ENCODE results near the gene ATP10A.

ATP10A gene

DNA sequence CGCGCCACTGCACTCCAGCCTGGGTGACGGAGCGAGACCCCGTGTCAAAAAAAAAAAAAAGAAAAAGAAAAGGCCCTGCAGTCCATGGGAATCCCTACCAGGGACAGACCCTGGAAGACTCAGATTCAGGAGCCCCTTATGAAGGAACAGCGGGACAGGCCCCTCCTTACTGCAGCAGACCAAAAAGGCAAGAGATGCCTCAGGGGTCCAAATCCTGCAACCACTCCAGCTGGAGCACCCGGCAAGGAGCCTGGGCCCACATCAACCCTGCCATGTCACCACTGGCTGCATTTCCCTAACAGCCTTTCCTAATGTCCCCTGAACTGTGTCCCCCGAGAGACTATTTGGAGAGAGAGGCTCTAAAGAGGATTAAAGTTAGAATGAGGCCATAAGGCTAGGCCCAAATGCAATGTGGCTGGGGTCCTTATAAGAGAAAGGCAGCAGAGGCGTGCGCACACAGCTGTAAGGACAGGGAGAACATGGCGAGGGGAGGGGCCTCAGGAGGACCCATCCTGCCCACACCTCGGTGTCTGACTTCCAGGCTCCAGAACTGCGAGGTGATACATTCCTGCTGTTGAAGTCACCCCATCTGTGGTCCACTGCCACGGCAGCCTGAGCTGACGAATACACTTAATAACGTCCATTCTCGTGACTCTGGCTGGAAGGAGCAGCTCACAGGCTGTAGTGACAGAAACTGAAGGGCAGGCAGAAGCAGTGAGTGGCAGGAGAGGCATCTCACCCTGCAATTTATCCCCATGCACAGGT is 78.1 kb downstream of the ATP10A start:
- DNase-seq (ENCODE audit: insufficient read length, low spot score) (no peak), FAIRE-seq (no peak)
- TF ChIP-seq TAF1 (IDR thresholded peaks at IDR 0.05; ENCODE audit: low read depth, low read length): no peak
- TF ChIP-seq POLR2A (IDR thresholded peaks at IDR 0.05; ENCODE audit: low read depth, low read length): no peak
- TF ChIP-seq POLR2AphosphoS5 (IDR thresholded peaks at IDR 0.05; ENCODE audit: low read depth, low read length): no peak
- no peak for TF ChIP-seq SPI1 (IDR thresholded peaks at IDR 0.05; ENCODE audit: low read depth, low read length)
- TF ChIP-seq POU2F2 (IDR thresholded peaks at IDR 0.05; ENCODE audit: low read depth, low read length): no peak

DNA sequence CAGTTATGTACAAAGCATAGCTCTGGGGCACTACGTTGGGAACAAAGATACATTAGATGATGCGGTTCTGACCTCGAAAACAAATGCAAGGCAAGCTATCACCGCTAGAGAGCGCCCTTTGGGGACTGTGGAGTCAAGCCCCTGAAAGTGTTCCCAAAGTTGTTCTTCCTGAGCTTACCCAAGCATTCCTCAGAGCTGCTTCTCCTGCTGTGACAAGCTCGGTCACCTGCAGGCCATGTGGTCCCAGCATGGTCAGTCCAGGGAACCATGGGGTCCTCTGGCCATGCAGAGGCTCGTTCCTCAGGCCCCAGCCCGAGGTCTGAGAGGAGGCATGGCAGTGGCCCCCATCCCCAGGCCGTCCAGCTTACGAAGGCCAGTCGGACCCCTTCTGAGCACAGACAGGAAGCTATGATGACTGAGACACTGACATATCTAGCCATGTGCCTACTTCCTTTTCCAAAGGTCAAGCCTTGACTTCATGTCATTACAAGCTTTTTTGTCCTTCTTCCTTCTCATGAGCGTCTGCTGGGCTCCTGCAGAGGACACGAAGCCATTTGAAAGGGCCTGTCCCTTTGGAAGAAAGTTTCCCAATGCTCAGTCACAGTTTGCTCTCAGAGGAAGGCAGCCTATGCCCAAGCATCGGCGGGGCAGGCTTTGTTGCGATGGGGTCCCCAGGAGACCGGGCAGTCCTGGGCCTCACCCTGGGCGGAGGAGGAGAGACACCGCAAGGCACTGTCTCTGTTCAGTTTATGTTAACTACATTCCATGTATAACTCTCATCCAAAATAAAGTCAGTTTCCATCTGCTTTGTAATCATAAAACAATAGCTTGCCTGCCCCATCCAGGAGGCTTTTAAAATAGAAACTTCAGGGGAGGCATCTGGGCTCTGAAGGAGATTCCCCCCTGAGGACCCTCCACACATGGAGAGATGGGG is 79.3 kb downstream of the ATP10A start:
- FAIRE-seq (no peak), DNase-seq (ENCODE audit: insufficient read length, low spot score) (no peak)
- TF ChIP-seq POU2F2 (IDR thresholded peaks at IDR 0.05; ENCODE audit: low read depth, low read length) (no peak), POLR2A (IDR thresholded peaks at IDR 0.05; ENCODE audit: low read depth, low read length) (no peak), SPI1 (IDR thresholded peaks at IDR 0.05; ENCODE audit: low read depth, low read length) (no peak), TAF1 (IDR thresholded peaks at IDR 0.05; ENCODE audit: low read depth, low read length) (no peak), PAX5 (IDR thresholded peaks at IDR 0.05; ENCODE audit: insufficient read depth, low read length, severe bottlenecking) (no peak), POLR2AphosphoS5 (IDR thresholded peaks at IDR 0.05; ENCODE audit: low read depth, low read length) (no peak)

DNA sequence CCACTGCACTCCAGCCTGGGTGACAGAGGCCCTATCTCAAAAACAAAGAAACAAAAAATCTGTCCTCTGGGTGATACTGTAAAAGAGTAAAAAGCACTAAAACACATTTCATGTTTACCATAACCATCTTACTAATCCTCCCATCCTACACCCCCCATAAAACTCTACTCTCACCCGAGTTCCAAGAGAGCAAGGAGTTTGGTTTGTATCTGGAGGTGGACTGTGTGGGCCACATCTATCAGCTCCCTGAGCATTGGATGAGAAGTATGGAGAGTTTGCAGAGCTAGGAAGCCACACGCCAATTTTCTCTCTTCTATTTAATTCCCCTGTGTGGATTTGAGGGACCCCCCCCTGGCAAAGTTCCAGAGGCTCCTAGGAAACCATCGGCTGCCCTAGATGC is 80.0 kb downstream of the ATP10A start:
- FAIRE-seq: no peak
- DNase-seq (ENCODE audit: insufficient read length, low spot score): no peak
- TF ChIP-seq SPI1 (IDR thresholded peaks at IDR 0.05; ENCODE audit: low read depth, low read length): no peak
- TF ChIP-seq POU2F2 (IDR thresholded peaks at IDR 0.05; ENCODE audit: low read depth, low read length): no peak
- no peak for TF ChIP-seq POLR2A (IDR thresholded peaks at IDR 0.05; ENCODE audit: low read depth, low read length)
- no peak for TF ChIP-seq PAX5 (IDR thresholded peaks at IDR 0.05; ENCODE audit: insufficient read depth, low read length, severe bottlenecking)
- no peak for TF ChIP-seq POLR2AphosphoS5 (IDR thresholded peaks at IDR 0.05; ENCODE audit: low read depth, low read length)
- TF ChIP-seq TAF1 (IDR thresholded peaks at IDR 0.05; ENCODE audit: low read depth, low read length): no peak

DNA sequence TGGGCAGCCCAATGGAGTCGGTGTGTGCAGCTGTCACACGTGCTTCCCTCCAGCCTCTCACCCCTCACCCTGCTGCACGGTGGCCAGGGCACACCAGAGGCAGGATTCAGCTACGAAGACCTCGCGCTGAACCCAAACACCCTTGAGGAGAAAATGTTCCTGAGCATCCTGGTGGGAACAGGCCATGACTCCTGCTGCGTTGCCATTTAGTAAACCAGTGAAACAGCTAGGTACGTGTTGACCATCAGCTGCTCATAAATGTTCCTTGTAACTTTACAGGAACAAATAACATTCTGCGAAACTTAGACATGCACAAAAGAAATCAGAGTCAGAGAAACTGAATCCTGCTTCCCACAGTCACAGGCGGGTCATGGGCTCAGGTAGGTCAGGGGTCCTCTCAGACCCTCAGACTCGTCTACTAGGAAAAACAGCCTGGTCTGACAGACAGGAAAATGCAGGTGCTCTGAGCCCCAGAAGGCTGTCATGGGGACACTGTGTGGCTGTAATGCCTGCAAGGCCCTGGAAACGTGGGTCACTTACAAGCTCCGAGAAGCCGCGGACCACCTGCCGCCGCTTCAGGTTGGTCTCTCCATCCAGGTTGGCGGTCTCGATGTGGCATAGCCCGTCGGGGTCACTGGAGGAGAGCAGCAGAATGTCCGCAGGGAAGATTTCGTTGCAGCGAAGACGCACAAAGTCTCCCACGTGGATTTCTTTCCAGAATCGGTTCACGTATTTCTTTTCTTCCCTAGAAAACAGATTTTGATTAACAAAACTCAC is 82.5 kb downstream of the ATP10A start:
- no peak for TF ChIP-seq POLR2A (IDR thresholded peaks at IDR 0.05; ENCODE audit: low read depth, low read length)
- no peak for TF ChIP-seq SPI1 (IDR thresholded peaks at IDR 0.05; ENCODE audit: low read depth, low read length)
- no peak for TF ChIP-seq PAX5 (IDR thresholded peaks at IDR 0.05; ENCODE audit: insufficient read depth, low read length, severe bottlenecking)
- TF ChIP-seq TAF1 (IDR thresholded peaks at IDR 0.05; ENCODE audit: low read depth, low read length): no peak
- no peak for TF ChIP-seq POLR2AphosphoS5 (IDR thresholded peaks at IDR 0.05; ENCODE audit: low read depth, low read length)
- no peak for TF ChIP-seq POU2F2 (IDR thresholded peaks at IDR 0.05; ENCODE audit: low read depth, low read length)
- FAIRE-seq (no peak), DNase-seq (ENCODE audit: insufficient read length, low spot score) (no peak)

DNA sequence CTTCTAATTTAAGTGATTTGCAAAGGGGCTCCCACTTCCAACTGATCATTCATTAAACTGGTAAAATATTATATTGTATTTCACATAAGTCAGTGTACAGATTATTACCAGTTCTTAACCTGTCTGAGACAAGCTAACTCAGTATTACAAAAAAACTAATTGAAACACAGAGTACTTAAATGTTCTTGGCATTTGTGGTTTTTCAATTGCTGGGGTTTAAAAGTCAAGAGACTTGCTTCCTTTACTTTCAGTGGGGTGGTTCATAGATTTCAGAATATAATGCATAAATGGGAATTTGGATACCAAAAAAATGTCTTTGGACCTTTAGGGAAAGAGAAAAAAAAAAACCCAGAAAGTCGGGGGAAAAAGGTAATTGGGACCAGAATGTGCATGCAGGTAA is 85.0 kb downstream of the ATP10A start:
- TF ChIP-seq POU2F2 (IDR thresholded peaks at IDR 0.05; ENCODE audit: low read depth, low read length): no peak
- TF ChIP-seq PAX5 (IDR thresholded peaks at IDR 0.05; ENCODE audit: insufficient read depth, low read length, severe bottlenecking): no peak
- no peak for TF ChIP-seq POLR2A (IDR thresholded peaks at IDR 0.05; ENCODE audit: low read depth, low read length)
- TF ChIP-seq POLR2AphosphoS5 (IDR thresholded peaks at IDR 0.05; ENCODE audit: low read depth, low read length): no peak
- no peak for TF ChIP-seq SPI1 (IDR thresholded peaks at IDR 0.05; ENCODE audit: low read depth, low read length)
- TF ChIP-seq TAF1 (IDR thresholded peaks at IDR 0.05; ENCODE audit: low read depth, low read length): no peak
- FAIRE-seq (no peak), DNase-seq (ENCODE audit: insufficient read length, low spot score) (no peak)

DNA sequence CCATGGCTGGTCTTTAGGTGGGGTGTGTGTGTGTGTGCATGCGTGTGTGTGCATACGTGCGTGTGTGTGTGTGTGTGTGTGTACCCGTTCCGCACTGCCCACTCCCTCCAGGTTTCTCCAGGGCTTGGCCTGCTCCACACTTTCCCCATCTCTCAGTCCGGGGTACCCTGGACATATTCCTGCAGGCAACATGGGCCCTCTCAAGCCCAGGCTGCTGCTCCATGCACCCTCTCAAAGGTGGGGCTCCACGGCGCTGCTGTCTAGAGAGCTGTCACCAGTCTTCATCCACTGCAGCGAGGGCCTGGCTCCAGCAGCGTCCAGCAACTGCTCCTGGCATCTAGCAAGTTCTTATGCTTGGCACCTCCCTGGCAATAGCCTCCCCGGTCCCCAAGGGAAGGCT is 86.1 kb downstream of the ATP10A start:
- FAIRE-seq: no peak
- DNase-seq (ENCODE audit: insufficient read length, low spot score): no peak
- TF ChIP-seq TAF1 (IDR thresholded peaks at IDR 0.05; ENCODE audit: low read depth, low read length): no peak
- no peak for TF ChIP-seq SPI1 (IDR thresholded peaks at IDR 0.05; ENCODE audit: low read depth, low read length)
- TF ChIP-seq POLR2AphosphoS5 (IDR thresholded peaks at IDR 0.05; ENCODE audit: low read depth, low read length): no peak
- TF ChIP-seq POLR2A (IDR thresholded peaks at IDR 0.05; ENCODE audit: low read depth, low read length): no peak
- no peak for TF ChIP-seq PAX5 (IDR thresholded peaks at IDR 0.05; ENCODE audit: insufficient read depth, low read length, severe bottlenecking)
- TF ChIP-seq POU2F2 (IDR thresholded peaks at IDR 0.05; ENCODE audit: low read depth, low read length): no peak

DNA sequence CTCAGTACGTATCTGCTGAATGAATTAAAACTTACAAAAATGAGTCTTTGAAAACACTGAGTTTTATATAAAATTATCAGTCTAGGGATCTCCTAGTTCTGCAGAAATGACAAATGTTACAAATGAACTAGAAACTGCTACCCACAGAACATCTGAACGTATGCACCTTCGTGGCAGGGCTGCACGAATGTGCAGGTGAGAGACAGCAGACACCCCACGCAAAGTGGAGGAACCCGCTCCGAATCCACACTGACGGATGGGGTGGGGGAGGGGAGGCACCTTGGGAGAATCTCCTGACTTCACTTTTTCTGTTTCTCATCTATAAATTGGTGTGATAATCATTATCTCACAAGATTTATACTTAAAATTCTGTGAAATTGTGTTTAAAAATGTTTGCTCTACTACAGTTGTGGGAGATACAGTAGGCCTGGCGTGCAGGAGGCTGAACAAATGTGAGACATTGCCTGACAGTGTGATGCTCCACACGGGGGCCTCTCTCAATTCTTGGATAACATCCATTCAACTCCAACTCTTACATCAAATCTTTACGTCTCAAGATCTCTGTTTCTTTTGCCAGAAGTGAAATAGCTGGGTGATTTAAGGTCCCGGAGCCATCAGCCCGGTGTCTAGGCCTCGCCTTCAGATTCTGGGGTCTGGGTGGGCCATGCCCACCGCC is 86.9 kb downstream of the ATP10A start:
- TF ChIP-seq POU2F2 (IDR thresholded peaks at IDR 0.05; ENCODE audit: low read depth, low read length) (no peak), TAF1 (IDR thresholded peaks at IDR 0.05; ENCODE audit: low read depth, low read length) (no peak)
- DNase-seq (ENCODE audit: insufficient read length, low spot score) (no peak), FAIRE-seq (no peak)

DNA sequence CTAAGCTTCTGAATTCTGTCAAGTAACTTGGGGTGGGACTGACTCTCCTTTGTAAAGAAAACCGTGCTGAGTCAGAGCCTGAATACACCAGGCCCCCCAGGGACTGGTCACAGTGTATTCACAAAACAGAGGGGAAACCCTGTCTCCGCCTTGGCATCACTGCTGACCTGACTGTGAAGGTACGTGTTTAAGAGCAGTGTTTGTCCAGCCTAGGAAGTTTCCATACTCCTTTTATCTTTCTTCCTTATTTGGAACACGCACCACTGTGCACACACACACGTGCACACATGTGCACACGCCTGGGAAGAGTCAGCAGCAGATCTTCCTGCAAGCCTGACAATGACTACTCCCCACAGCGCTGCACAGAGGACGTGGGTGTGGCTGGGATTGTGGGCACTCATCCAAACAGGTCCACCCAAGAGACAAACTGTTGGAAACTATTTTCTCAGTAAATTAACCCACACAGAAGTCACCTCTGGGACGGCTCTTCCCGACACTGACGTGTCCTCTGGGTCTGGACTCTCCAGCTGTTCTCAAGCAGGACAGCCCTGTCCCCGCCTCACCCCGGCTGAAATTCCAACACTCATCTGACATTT is 87.7 kb downstream of the ATP10A start:
- no peak for DNase-seq (ENCODE audit: insufficient read length, low spot score)
- FAIRE-seq: no peak
- TF ChIP-seq POU2F2 (IDR thresholded peaks at IDR 0.05; ENCODE audit: low read depth, low read length) (no peak), PAX5 (IDR thresholded peaks at IDR 0.05; ENCODE audit: insufficient read depth, low read length, severe bottlenecking) (no peak), TAF1 (IDR thresholded peaks at IDR 0.05; ENCODE audit: low read depth, low read length) (no peak), POLR2A (IDR thresholded peaks at IDR 0.05; ENCODE audit: low read depth, low read length) (no peak), POLR2AphosphoS5 (IDR thresholded peaks at IDR 0.05; ENCODE audit: low read depth, low read length) (no peak), SPI1 (IDR thresholded peaks at IDR 0.05; ENCODE audit: low read depth, low read length) (no peak)
